Cardiac septum (tissue), 1 donor: Measurements from ENCODE around the gene IRX4. TPM values are rescaled to one million over a fixed set of nuclear protein-coding genes. Genes with fewer than 3 reads are reported as not detected.
A peak's percentile ranks its signal among the peaks of the same experiment; 100 is the strongest.

ENCODE experiments used
- DNase-seq: peaks from one replicate; pipeline ENCODE4 v3.0.0-alpha.2; 2020; ENCODE audit warnings: low spot score
- intact Hi-C: fragments of 100-400 bp; cut with DNase I; formaldehyde crosslinking; loops from one replicate; pipeline ENCODE4 v1.14.0; 2022
- total RNA-seq: library from RNA; stranded (reverse); fragmentation: NEBNext Ultra II Directional; extraction: Animal tissue kit (Norgen Biotek cat#: 25700); gene quantifications from one replicate; pipeline ENCODE4 v1.2.1, GENCODE V29; 2021
- donor health status: DM: no; HTN: no; CAD: no.

IRX4 gene
- total RNA-seq, 1 donor from 2014 or later, result 12.1 TPM

DNA sequence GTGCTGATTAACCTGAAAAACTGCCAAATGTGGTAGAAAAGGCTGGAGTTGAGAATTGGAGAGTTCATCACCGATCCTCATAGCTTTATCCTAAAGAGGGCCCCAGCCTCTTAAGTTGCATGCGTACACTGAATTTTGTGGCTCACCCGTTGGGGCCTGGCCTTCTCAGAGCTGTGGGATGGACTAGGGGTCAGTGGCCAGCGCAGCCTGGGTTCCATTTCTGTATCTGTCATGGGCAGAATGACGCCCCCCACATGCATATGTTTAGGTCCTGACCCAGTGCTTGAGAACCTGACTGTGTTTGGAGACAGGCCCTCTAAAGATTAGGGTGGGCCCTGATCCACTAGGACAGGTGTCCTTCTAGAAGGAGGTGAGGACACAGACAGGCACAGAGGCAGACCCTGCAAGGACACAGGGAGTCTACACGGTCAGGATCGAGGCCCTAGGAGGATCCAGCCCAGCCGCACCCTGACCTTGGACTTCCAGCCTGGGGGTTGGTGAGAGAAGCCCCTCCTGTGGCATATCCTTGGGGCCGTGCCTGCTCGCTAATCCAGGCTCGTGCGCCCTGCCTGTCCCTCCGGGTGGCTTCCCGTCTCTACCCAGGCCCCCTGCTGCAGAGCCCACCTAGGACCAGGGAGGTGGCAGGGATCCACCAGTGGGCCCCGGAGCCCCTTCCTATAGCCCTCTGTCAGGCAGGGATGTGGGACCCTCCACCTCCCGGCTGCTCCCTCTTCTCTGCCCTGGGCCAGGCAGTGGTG lies 49.3 kb downstream of the IRX4 start:
- peak; percentile 73 for DNase-seq
- intact Hi-C loops, result no loop called here

DNA sequence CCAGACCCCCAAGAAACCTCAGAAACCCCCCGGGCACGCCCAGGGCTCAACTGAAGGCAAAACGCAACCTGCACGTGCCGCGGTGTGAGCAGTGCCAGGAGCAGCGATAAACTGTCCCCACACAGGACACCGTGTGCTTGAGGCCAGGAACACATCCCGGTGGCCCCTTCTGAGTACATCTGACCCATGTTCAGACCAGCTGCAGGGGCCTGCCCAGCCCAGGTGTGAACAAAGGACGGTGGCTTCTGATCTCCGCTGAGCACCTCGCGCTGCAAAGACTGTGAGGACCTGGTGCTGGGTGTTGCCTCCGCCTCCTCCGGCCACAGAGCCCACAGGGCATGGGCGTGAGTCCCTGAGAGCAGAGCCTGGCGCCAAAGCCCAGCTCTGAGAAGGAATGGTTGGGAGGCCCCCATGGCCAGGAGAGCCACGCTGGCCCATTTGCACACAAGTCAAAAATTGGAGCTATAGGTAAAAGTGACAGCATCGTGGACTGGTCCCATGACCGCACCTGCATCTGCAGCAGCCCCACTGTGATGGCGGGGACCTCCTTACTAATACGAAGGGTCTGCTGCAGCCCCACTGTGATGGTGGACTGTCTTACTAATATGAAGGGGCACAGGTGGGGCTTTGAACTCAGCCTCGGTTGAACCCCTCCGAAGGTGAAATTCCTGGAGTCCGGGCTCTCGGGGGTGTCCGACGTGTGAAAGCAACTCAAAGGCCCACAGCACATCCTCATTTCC lies 50.0 kb downstream of the IRX4 start:
- DNase-seq, result peak; percentile 73
- intact Hi-C loops, result no loop called here

DNA sequence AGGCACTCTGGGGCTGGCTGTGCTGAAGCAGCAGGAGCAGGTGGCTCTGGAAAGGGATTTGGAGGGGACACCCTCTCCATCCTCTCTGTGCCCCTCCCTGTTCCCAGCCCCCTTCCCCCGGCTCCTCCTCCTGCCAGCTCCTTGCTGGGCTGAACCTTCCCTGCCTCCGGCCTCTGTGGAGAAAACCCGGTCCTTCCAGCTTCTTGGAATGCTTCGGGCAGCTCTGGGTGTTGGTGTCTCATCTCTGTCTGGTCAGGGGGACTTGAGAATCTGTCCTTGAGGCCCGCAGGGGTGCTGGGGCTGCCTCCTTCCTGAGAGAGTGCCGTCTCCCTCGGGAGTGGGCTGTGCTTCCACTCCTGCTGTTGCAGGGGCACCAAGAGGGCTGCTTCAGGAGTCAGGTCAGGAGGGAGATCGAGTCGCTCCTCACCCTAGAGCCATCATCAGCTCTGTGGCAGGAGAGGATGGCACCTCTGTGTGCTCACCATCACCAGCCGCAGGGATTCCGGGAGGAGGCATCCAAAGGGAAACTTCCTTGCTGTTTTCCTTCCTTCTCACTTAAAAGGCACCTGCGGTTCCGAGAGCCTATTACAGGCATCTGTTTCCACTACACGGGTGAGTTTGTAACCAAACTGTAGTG lies 50.9 kb downstream of the IRX4 start:
- DNase-seq, result peak; percentile 33
- intact Hi-C loops, result no loop called here

- intact Hi-C loops, result no loop called here
- DNase-seq, result no peak
These were observed 51.5 kb downstream of the IRX4 start for GRCh38 chr5:1831257-1831656.

- intact Hi-C loops, result no loop called here
- DNase-seq, result no peak
These were observed 52.0 kb downstream of the IRX4 start for GRCh38 chr5:1830571-1831228.

GRCh38 chr5:1827886-1828397 lies 54.8 kb downstream of the IRX4 start:
- DNase-seq, result peak; percentile 39
- intact Hi-C loops, result no loop called here

Other genes starting within 250 kb of the IRX4 start
- gene MRPL36, start 83.1 kb downstream of the IRX4 start, total RNA-seq, result 43.2 TPM
- gene NDUFS6, start 81.5 kb downstream of the IRX4 start, total RNA-seq, result 78.6 TPM